IMR-90 (cell line): ENCODE data around the gene ACAP1. TPM values are rescaled to one million over a fixed set of nuclear protein-coding genes. Genes with fewer than 3 reads are reported as not detected.
"Not testable (repeated sequence)": the region's sequence is repeated elsewhere in the genome, so short reads cannot be mapped to it uniquely, and the experiment has no call there.

Experiments
- ATAC-seq: fragments of 200-7000 bp; cut with Tn5 transposase; 2 replicates; pipeline ENCODE4 v1.9.1; 2020; ENCODE audit warnings: low read depth, mild to moderate bottlenecking, moderate library complexity
- BruUV-seq: library from RNA; stranded (reverse); fragments of 400-500 nt; replicated peaks from 2 replicates; lab custom pipeline; 2021; lab: Mats Ljungman, UMichigan
- CTCF ChIA-PET: fragments of 300-600 bp; formaldehyde crosslinking; extraction: SDS; loops from one replicate; lab custom pipeline; 2021; ENCODE audit warnings: antibody characterized with exemption; lab: Yijun Ruan, JAX
- POLR2A ChIA-PET: fragments of 300-600 bp; sonication (Branson Sonifier 250); formaldehyde crosslinking; loops from one replicate; lab custom pipeline; 2022; ENCODE audit warnings: antibody characterized with exemption; ENCODE audit not compliant: unreplicated experiment; lab: Charles Lee
- DNase-seq: peaks from one replicate; pipeline ENCODE4 v3.0.0; 2013
- H2AFZ ChIP-seq: replicated peaks from 2 replicates; pipeline ENCODE3; 2013; ENCODE audit warnings: low read length, mild to moderate bottlenecking; ENCODE audit not compliant: poor library complexity
- H2AK5ac ChIP-seq: 2 replicates; pipeline ENCODE4 v1.6.1; 2013; ENCODE audit warnings: low read depth, low read length, inconsistent platforms
- H2AK9ac ChIP-seq: replicated peaks from 2 replicates; pipeline ENCODE3; 2013; ENCODE audit warnings: mild to moderate bottlenecking, low read depth, low read length, moderate library complexity; ENCODE audit not compliant: poor library complexity
- H2BK120ac ChIP-seq: 2 replicates; pipeline ENCODE4 v1.6.1; 2013; ENCODE audit warnings: low read depth, low read length, inconsistent platforms
- H2BK15ac ChIP-seq: 3 replicates; pipeline ENCODE4 v1.6.1; 2013; ENCODE audit warnings: low read depth, low read length, inconsistent platforms
- H2BK20ac ChIP-seq: 2 replicates; pipeline ENCODE4 v1.6.1; 2013; ENCODE audit warnings: low read depth, mild to moderate bottlenecking, inconsistent platforms, low read length, moderate library complexity
- H2BK5ac ChIP-seq: 2 replicates; pipeline ENCODE4 v1.6.1; 2013; ENCODE audit warnings: mild to moderate bottlenecking, low read depth, low read length, inconsistent platforms; ENCODE audit not compliant: poor library complexity, severe bottlenecking
- H3K14ac ChIP-seq: replicated peaks from 2 replicates; pipeline ENCODE4 v1.6.1; 2013; ENCODE audit warnings: low read depth, low read length, inconsistent platforms
- H3K18ac ChIP-seq: 2 replicates; pipeline ENCODE4 v1.6.1; 2013; ENCODE audit warnings: low read depth, low read length, control low read depth
- H3K23ac ChIP-seq: 2 replicates; pipeline ENCODE4 v1.6.1; 2013; ENCODE audit warnings: low read depth, low read length, inconsistent platforms
- H3K27ac ChIP-seq: 2 replicates; pipeline ENCODE4 v1.5.1; 2013; ENCODE audit warnings: mild to moderate bottlenecking, control low read depth, low read length; ENCODE audit not compliant: insufficient read depth
- H3K27me3 ChIP-seq: 2 replicates; pipeline ENCODE4 v1.6.1; 2013; ENCODE audit warnings: low read length; ENCODE audit not compliant: control insufficient read depth, insufficient read depth
- H3K36me3 ChIP-seq: 2 replicates; pipeline ENCODE4 v1.6.1; 2013; ENCODE audit warnings: low read length, mixed read lengths; ENCODE audit not compliant: control insufficient read depth, insufficient read depth
- H3K4ac ChIP-seq: 2 replicates; pipeline ENCODE4 v1.6.1; 2013; ENCODE audit warnings: low read depth, low read length, inconsistent platforms
- H3K4me1 ChIP-seq: 2 replicates; pipeline ENCODE4 v1.6.1; 2013; ENCODE audit warnings: low read length, mixed read lengths; ENCODE audit not compliant: control insufficient read depth, insufficient read depth
- H3K4me2 ChIP-seq: 2 replicates; pipeline ENCODE4 v1.6.1; 2013; ENCODE audit warnings: low read depth, mild to moderate bottlenecking, control low read depth, low read length, moderate library complexity
- H3K4me3 ChIP-seq: 2 replicates; pipeline ENCODE4 v1.5.1; 2013; ENCODE audit warnings: low read depth, mild to moderate bottlenecking, control low read depth, low read length, moderate library complexity; ENCODE audit not compliant: insufficient read depth
- H3K56ac ChIP-seq: 2 replicates; pipeline ENCODE4 v1.6.1; 2013; ENCODE audit warnings: low read length, inconsistent platforms; ENCODE audit not compliant: insufficient read depth; ENCODE audit errors: extremely low read depth
- H3K79me1 ChIP-seq, 2 experiments: 2 replicates each; pipeline ENCODE4 v1.6.1; 2013; ENCODE audit warnings: low read length in 2 of 2, inconsistent platforms in 1 of 2, low read depth in 1 of 2
- H3K9ac ChIP-seq: 2 replicates; pipeline ENCODE4 v1.6.1; 2013; ENCODE audit warnings: low read depth, low read length, control low read depth
- H3K9me1 ChIP-seq: 2 replicates; pipeline ENCODE4 v1.6.1; 2013; ENCODE audit warnings: low read length, inconsistent platforms; ENCODE audit not compliant: insufficient read depth
- H3K9me3 ChIP-seq: 2 replicates; pipeline ENCODE4 v1.6.1; 2013; ENCODE audit warnings: low read length; ENCODE audit not compliant: control insufficient read depth, insufficient read depth
- H4K20me1 ChIP-seq: 2 replicates; pipeline ENCODE4 v1.6.1; 2013; ENCODE audit warnings: low read length, inconsistent platforms; ENCODE audit not compliant: insufficient read depth
- H4K5ac ChIP-seq: 2 replicates; pipeline ENCODE4 v1.6.1; 2013; ENCODE audit warnings: mild to moderate bottlenecking, low read depth, low read length, control low read depth
- H4K8ac ChIP-seq, 2 experiments: 2 replicates each; pipeline ENCODE4 v1.6.1; 2013; ENCODE audit warnings: low read depth in 2 of 2, low read length in 2 of 2, control low read depth in 1 of 2, inconsistent platforms in 1 of 2
- H4K91ac ChIP-seq: 2 replicates; pipeline ENCODE4 v1.6.1; 2013; ENCODE audit warnings: low read depth, low read length, inconsistent platforms; ENCODE audit not compliant: insufficient read depth
- WGBS, 2 experiments: methylation state at CpG; one replicate each; pipeline versions ENCODE4 v1.1.5 to v1.1.7; 2013; ENCODE audit warnings: missing lambda C conversion rate in 2 of 2; ENCODE audit not compliant: insufficient read length in 1 of 2; ENCODE audit errors: extremely low coverage in 2 of 2; 5-methylcytosine and 5-hydroxymethylcytosine counted together
- dilution Hi-C: fragments of 300-500 bp; cut with HindIII; formaldehyde crosslinking; loops from one replicate; pipeline ENCODE4 v1.14.3; 2018; ENCODE audit warnings: low sequenced_read_pairs; ENCODE audit not compliant: unreplicated experiment
- in situ Hi-C: fragments of 300-500 bp; cut with MboI; formaldehyde crosslinking; loops from 3 replicates; pipeline ENCODE4 v1.14.3; 2019; ENCODE audit warnings: low sequenced_read_pairs, inconsistent platforms, mixed read lengths
- intact Hi-C: fragments of 100-400 bp; cut with micrococcal nuclease; formaldehyde crosslinking; loops from 2 replicates; pipeline ENCODE4 v1.10.0; 2022
- polyA plus RNA-seq, 3 experiments: library from polyadenylated mRNA; depleted of rRNA; stranded (reverse); fragments of >200 nt; gene quantifications; 2 replicates each; pipeline ENCODE4 v1.2.3, GENCODE V29; 2012; ENCODE audit warnings: low replicate concordance in 1 of 3
- total RNA-seq: library from RNA; depleted of rRNA; stranded (reverse); fragments of >200 nt; gene quantifications from 2 replicates; pipeline ENCODE4 v1.2.3, GENCODE V29; 2012

The ACAP1 gene
- total and polyA plus RNA-seq, 2 of the 4 experiments (the other 2 are of a cell fraction): under 0.01 to 2.1 TPM

DNA sequence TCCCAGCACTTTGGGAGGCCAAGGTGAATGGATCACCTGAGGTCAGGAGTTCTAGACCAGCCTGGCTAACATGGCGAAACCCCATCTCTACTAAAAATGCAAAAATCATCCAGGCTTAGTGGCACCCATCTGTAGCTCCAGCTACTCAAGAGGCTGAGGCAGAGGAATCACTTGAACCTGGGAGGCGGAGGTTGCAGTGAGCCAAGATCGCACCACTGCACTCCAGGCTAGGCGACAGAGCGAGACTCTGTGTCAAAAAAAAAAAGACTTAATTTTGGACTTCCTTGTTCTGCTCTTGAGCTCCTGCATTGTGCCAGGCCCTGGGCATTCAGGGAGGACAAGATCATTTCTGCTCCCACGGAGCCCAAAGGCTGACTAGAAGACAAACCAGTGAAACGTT, 1.3 kb downstream of the ACAP1 start:
- 96% methylated on average over 4 of the region's 7 CpGs; no CpG with 5 or more reads in 1 of the 2 experiments for WGBS, 2 experiments
- H3K18ac ChIP-seq, H4K5ac ChIP-seq, H3K9me3 ChIP-seq, in situ Hi-C loops, H3K9me1 ChIP-seq, H3K4me3 ChIP-seq, H2AK5ac ChIP-seq, H3K27ac ChIP-seq, H3K4me1 ChIP-seq, H3K9ac ChIP-seq, H3K4ac ChIP-seq, H4K20me1 ChIP-seq, DNase-seq, dilution Hi-C loops, H3K36me3 ChIP-seq, H3K4me2 ChIP-seq, H2AFZ ChIP-seq, H3K14ac ChIP-seq, H4K8ac ChIP-seq, intact Hi-C loops, H3K23ac ChIP-seq, H3K56ac ChIP-seq, H2BK15ac ChIP-seq, BruUV-seq, H2AK9ac ChIP-seq, ATAC-seq, H4K91ac ChIP-seq, H2BK5ac ChIP-seq, H3K79me1 ChIP-seq, H2BK20ac ChIP-seq, H2BK120ac ChIP-seq, POLR2A ChIA-PET: not testable (repeated sequence)
- peaks cover 15% of the 10 kb centered on the region for H3K27me3 ChIP-seq
- CTCF ChIA-PET: interaction anchor here (0.6 kb wide), 2 partner anchors 9 to 494 kb away, joined by 3 to 5 read pairs; no protein-coding TSS in a partner anchor
